ENCODE measurements around the gene GTF2H1.
A peak's percentile ranks its signal among the peaks of the same experiment; 100 is the strongest.

Gene GTF2H1

DNA sequence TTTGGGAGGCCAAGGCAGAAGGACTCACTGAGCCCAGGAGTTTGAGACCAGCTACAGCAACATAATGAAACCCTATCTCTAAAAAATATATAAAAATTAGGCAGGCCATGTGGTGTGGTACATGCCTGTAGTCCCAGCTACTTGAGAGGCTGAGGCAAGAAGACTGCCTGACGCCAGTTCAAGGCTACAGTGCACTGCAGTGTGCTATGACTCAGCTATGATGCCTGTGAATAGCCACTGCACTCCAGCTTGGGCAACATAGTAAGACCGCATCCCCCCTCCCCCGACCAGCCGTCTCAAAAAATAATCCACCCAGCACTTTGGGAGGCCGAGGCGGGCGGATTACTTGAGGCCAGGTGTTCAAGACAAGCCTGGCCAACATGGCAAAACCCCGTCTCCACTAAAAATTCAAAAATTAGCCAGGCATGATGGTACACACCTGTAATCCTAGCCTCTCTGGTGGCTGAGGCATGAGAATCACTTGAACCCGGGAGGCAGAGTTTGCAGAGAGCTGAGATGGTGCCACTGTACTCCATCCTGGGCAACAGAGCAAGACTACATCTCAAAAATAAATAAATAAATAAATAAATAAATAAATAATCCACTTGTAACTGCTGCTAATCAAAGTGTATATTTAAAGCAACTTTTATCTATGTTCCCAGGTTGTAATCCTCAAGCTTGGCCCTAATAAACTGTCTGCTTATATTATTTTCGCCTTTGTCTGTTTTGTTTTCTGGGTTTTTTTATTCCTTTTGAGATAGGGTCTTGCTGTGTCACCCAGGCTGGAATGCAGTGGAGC, 8.2 kb upstream of the GTF2H1 start:
- DNase-seq (ENCODE audit: low read depth, low spot score) = no peak
- POLR2A ChIA-PET = interaction anchor here (4.0 to 7.3 kb wide), 2 partner anchors 8 to 81 kb away, joined by 30 to 51 read pairs; partner anchors contain the start of genes GTF2H1, HPS5 and LDHA
- H3K4me3 ChIP-seq (ENCODE audit: low read depth, low read length) = no peak overlapping the region
- TF ChIP-seq, protein P1, sequence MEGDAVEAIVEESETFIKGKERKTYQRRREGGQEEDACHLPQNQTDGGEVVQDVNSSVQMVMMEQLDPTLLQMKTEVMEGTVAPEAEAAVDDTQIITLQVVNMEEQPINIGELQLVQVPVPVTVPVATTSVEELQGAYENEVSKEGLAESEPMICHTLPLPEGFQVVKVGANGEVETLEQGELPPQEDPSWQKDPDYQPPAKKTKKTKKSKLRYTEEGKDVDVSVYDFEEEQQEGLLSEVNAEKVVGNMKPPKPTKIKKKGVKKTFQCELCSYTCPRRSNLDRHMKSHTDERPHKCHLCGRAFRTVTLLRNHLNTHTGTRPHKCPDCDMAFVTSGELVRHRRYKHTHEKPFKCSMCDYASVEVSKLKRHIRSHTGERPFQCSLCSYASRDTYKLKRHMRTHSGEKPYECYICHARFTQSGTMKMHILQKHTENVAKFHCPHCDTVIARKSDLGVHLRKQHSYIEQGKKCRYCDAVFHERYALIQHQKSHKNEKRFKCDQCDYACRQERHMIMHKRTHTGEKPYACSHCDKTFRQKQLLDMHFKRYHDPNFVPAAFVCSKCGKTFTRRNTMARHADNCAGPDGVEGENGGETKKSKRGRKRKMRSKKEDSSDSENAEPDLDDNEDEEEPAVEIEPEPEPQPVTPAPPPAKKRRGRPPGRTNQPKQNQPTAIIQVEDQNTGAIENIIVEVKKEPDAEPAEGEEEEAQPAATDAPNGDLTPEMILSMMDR (IDR thresholded peaks at IDR 0.05; ENCODE audit: insufficient read depth, low read length, missing control alignments) = no peak
- CTCF ChIA-PET = interaction anchor here (1.4 kb wide), 1 partner anchor 71 kb away, joined by 7 read pairs; no protein-coding TSS in a partner anchor

DNA sequence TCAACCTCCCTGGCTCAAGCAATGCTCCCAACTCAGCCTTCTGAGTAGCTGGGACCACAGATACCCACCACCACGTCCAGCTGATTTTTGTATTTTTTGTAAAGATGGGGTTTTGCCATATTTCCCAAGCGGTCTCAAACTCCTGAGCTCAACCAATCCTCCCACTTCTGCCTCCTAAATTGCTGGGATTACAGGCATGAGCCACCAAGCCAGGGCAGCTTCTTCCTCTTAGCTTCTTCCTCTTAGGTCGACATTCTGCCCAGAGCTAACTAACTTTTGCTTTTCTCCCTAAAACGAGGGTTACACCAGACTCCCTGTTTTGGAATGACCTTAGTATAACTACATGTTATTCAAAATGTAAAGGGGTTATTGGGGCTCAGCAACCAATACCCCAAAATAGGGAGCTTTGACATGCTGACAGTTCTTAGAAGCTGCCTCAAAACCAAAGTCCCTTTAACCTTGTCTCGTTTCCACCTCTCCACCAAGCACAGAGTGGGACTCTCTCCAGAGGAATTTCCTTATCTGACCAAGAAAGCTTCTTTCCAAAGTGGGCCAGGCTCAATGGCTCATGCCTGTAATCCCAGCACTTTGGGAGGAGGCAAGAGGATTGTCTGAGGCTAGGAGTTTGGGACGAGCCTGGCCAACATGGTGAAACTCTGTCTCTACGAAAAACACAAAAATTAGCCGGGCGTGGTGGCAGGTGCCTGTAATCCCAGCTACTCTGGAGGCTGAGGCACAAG, 7.4 kb upstream of the GTF2H1 start:
- H3K4me3 ChIP-seq (ENCODE audit: low read depth, low read length) = no peak overlapping the region
- TF ChIP-seq, protein P1 (IDR thresholded peaks at IDR 0.05; ENCODE audit: insufficient read depth, low read length, missing control alignments) = no peak
- DNase-seq (ENCODE audit: low read depth, low spot score) = no peak
- CTCF ChIA-PET = interaction anchor here (1.4 kb wide), 1 partner anchor 71 kb away, joined by 7 read pairs; no protein-coding TSS in a partner anchor
- POLR2A ChIA-PET = interaction anchor here (7.3 kb wide), 1 partner anchor 80 kb away, joined by 51 read pairs; the partner anchor contains the start of gene LDHA

DNA sequence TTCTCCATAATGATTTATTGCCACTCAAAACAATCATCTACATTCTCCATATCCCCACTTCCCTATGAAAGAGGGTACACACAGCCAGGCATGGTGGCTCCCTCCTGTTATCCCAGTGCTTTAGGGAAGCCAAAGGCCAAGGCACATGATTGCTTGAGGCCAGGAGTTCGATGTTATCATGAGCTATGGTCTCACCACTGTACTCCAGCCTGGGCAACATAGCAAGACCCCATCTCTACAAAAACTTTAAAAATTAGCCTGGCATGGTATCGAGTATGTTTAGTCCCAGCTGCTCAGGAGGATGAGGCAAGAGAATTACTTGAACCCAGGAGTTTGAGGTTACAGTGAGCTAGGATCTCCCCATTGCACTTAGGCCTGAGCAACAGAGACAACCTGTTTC, 6.5 kb upstream of the GTF2H1 start:
- CTCF ChIA-PET = interaction anchor here (1.0 kb wide), 1 partner anchor 178 kb away, joined by 4 read pairs; no protein-coding TSS in a partner anchor
- TF ChIP-seq, protein P1 (IDR thresholded peaks at IDR 0.05; ENCODE audit: insufficient read depth, low read length, missing control alignments) = no peak
- no peak for DNase-seq (ENCODE audit: low read depth, low spot score)
- H3K4me3 ChIP-seq (ENCODE audit: low read depth, low read length) = no peak overlapping the region
- POLR2A ChIA-PET = interaction anchor here (7.3 kb wide), 1 partner anchor 79 kb away, joined by 51 read pairs; the partner anchor contains the start of gene LDHA

DNA sequence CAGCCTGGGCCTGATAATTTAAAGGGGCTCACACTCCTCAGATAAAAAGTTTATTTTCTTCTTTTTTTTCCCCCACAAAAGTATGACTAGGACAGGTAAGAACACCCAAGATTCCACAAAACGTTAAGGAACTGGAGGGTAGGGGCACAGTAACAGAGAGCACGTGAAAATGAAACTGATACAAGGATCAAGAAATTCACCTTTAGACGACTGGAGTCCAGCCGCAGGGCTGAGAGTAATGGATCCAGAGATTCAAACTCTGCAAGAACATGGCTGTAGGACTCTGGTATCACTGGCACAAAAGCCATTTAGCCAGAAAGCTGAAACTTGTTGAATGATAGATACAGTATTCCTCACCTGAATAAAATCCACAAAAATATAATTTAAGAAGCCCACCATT, 4.8 kb upstream of the GTF2H1 start:
- no peak for DNase-seq (ENCODE audit: low read depth, low spot score)
- no peak overlapping the region for H3K4me3 ChIP-seq (ENCODE audit: low read depth, low read length)
- TF ChIP-seq, protein P1 (IDR thresholded peaks at IDR 0.05; ENCODE audit: insufficient read depth, low read length, missing control alignments) = no peak
- CTCF ChIA-PET = no interaction called here
- POLR2A ChIA-PET = no interaction called here

GRCh38 chr11:18319914-18320313, 2.5 kb upstream of the GTF2H1 start:
- POLR2A ChIA-PET = interaction anchor here (3.5 kb wide), 1 partner anchor 75 kb away, joined by 46 read pairs; the partner anchor contains the start of gene LDHA
- TF ChIP-seq, protein P1 (IDR thresholded peaks at IDR 0.05; ENCODE audit: insufficient read depth, low read length, missing control alignments) = no peak
- H3K4me3 ChIP-seq (ENCODE audit: low read depth, low read length) = no peak overlapping the region
- CTCF ChIA-PET = no interaction called here
- no peak for DNase-seq (ENCODE audit: low read depth, low spot score)

DNA sequence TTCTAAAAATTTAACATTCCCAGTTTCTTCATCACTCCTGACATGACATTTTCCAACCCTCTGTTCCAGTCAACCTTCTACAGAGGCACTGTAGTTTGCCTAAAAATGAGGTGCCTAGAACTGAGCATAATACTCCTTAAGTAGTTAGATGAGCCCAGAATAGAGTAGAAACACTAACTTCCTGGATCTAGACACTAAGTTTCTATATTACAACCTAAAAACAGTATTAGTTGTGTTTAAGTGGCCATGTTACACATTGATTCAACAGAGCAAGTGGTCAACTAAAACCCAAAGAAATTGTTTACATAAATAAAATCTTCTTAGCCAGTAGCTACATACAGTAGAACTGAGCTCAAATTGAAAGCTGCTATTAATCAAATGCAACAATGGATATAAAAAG, 1.8 kb upstream of the GTF2H1 start:
- TF ChIP-seq, protein P1 (IDR thresholded peaks at IDR 0.05; ENCODE audit: insufficient read depth, low read length, missing control alignments) = no peak
- ChIA-PET CTCF (interaction anchor here (1.1 kb wide), 1 partner anchor 77 kb away, joined by 5 read pairs; no protein-coding TSS in a partner anchor), POLR2A (interaction anchor here (3.5 kb wide), 1 partner anchor 74 kb away, joined by 46 read pairs; the partner anchor contains the start of gene LDHA)
- H3K4me3 ChIP-seq (ENCODE audit: low read depth, low read length) = peak overlapping the region; percentile 2
- DNase-seq (ENCODE audit: low read depth, low spot score) = no peak
